SHP77 (cell line): ENCODE measurements around the gene RAB11FIP3.
"Not testable (repeated sequence)": the region's sequence is repeated elsewhere in the genome, so short reads cannot be mapped to it uniquely, and the experiment has no call there.

Source experiments
- DNase-seq, 2 experiments: peaks; one replicate each; lab custom pipeline; 2025; lab: John Stamatoyannopoulos, UW

RAB11FIP3 gene

DNA sequence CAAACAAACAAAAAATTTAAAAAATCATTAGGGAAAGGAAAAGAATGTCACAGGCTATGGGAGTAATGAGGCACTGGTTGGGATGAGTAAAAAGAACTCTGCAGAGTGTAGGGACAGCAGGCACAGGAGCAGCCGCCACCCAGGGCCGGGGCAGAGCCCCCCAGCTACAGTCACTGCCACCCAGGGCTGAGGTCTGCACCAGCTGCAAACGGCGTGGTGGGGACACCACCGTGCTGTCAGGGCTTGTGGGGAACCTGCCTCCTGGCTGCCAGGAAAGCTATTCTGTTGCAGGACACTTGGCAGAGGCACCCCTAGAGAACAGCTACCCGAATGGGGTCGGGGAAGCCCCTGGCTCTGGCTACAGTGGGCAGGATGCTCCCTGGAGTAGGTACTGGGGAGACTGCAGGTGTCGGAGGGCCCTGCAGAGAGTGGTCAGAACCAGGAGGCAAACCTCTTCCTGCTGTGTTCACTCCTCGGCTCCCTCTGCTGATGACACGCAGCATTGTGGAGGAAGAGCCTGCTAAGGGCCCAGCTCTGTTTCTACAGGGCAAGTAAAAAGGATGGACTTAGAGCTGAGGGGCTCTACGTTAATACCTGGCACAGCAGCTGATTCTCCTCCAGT lies 69.8 kb downstream of the RAB11FIP3 start:
- peak; percentile 47 to 55 for DNase-seq

- DNase-seq, result no peak
These were observed 70.8 kb downstream of the RAB11FIP3 start for GRCh38 chr16:496097-496886.

DNA sequence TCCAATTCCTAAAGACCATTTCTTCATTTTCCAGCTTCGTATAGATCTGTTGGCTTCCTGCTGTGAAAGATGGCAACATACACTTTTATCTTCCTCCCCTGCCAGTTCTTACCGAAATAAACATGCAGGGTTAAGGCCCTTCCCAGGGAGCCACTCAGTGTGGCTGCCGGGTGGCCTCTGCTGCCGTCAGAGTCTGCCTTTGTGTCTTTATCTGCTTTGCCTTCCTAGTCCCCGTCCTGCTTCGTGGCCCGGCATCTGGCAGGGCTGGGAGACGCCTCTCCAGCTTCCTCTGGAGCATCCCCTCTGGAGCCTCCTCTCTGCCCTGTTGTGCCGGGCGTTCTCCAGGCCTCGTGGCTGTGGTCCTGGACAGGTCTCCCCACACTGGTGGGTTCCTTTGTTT lies 71.8 kb downstream of the RAB11FIP3 start:
- DNase-seq, result no peak

- DNase-seq, result no peak
These were observed 74.5 kb downstream of the RAB11FIP3 start for GRCh38 chr16:499924-500323.

- DNase-seq, result no peak
These were observed 75.3 kb downstream of the RAB11FIP3 start for GRCh38 chr16:500709-501108.

DNA sequence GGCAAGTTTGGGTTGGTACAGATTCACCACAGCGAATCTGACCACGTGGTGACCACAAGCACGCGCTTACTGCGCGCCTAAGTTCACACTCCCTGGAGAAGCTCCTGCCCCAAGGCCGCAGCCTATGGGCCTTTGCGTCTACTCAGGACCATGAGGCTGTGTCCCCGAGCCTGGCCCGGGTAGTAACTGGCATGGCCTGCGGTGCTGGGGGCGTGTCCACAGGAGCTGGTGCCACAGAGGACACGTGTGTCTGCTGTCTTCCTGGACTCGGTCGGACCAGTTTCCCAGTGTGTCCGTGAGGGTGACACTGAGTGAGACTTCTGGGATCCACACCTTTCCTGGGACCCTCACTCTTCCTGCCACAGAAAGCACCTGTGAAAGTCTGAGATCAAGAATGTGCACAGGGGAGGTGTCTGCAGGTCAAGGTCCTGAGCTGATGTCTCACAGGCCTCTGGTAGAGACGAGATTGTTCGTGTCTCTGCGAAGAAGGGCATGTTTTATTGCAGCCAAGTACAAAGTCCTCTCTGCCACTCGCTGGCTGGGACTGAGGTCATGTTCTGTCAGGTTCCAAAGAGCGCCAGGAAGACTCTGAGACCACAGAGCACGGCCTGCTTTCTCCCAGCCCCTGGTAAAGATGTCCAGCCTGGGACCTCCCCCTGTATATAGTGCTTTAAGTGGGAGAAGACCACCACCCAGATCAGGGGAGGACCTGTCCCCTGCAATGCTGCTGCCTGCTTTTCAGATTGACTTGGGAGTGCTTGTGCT lies 76.9 kb downstream of the RAB11FIP3 start:
- no peak for DNase-seq

DNA sequence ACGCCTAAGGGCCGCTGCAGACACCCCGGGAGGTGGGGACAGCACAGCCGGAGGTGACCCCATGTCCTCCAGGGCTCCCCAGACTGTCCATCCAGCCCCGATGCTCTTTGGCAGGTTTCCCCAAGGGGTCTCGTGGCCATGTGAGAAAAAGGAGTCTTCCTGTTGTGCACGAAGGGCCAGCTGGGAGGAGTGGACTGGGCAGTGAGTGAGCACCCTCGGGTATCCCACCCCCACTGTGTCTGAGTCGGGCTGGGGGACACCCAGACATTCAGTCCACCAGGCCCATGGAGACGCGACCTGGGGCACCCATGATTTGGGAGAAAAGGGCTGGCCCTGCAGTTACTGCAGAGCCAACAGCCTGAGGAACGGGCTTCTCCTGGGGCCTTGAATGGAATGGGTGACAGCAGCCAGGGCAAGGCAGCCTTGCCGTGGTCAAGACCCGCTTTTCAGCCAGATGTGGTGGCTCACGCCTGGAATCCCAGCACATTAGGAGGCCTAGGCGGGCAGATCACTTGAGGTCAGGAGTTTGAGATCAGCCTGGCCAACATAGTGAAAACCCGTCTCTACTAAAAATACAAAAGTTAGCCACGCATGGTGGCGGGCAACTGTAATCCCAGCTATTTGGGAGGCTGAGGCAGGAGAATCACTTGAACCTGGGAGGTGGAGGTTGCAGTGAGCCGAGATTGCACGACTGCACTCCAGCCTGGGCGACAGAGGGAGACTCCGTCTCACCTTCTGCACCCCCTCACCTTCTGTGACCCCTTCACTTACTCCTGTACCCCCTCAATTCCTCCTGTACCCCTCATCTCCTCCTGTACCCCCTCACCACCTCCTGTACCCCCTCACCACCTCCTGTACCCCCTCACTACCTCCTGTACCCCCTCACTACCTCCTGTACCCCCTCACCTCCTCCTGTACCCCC lies 78.0 kb downstream of the RAB11FIP3 start:
- no peak for DNase-seq

DNA sequence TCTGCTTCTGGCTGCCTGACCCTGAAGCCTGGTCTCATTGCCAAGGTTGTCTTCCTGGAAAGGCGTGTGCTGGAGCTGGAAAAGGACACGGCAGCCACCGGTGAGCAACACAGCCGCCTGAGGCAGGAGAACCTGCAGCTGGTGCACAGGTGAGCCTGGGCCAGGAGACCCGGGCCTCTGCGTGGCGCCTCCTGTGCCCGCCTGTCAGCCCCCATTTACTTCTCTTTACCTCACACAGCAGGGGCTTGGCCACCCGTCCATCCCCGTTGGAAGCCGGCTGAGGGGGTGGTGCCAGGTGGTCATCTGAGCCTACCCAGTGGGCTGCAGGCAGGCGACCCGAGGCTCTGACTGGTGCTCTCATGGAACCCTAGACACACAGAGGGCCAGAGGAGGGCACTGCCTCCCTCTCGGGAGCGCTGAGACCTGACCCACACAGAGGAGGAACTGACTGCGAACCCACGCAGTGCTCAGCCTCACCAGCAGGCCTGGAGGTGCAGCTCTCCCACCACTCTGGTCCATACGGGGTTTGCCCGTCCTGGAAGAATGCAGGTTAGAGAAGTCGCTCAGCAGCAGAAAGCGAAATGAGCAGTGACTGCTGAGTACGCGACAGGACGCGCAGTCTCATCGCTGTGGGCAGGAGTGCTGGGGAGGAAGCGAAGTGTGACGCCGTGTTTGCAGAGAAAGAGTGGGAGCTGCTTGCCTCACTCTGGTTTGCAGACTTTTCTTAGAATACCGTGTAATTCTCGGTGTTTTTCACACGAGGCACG lies 80.2 kb downstream of the RAB11FIP3 start:
- DNase-seq, result no peak

GRCh38 chr16:506246-506546 lies 80.7 kb downstream of the RAB11FIP3 start:
- no peak for DNase-seq

DNA sequence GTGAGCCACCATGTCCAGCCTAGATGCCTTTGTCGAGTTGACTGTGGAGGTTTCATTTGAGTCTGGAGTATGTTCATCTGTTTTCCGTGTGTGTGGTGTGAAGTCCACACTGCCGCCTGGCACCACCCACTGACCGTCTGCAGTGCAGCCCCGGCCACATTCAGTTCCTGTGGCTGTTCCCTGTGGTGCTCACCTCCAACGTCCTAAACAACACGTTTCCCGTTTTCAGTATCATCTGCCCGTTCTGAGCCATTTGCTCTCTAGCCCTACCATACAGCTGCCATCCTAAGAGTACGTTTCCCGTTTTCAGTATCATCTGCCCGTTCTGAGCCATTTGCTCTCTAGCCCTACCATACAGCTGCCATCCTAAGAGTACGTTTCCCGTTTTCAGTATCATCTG lies 82.1 kb downstream of the RAB11FIP3 start:
- DNase-seq, result not testable (repeated sequence)

GRCh38 chr16:507996-508395 lies 82.5 kb downstream of the RAB11FIP3 start:
- no peak for DNase-seq

DNA sequence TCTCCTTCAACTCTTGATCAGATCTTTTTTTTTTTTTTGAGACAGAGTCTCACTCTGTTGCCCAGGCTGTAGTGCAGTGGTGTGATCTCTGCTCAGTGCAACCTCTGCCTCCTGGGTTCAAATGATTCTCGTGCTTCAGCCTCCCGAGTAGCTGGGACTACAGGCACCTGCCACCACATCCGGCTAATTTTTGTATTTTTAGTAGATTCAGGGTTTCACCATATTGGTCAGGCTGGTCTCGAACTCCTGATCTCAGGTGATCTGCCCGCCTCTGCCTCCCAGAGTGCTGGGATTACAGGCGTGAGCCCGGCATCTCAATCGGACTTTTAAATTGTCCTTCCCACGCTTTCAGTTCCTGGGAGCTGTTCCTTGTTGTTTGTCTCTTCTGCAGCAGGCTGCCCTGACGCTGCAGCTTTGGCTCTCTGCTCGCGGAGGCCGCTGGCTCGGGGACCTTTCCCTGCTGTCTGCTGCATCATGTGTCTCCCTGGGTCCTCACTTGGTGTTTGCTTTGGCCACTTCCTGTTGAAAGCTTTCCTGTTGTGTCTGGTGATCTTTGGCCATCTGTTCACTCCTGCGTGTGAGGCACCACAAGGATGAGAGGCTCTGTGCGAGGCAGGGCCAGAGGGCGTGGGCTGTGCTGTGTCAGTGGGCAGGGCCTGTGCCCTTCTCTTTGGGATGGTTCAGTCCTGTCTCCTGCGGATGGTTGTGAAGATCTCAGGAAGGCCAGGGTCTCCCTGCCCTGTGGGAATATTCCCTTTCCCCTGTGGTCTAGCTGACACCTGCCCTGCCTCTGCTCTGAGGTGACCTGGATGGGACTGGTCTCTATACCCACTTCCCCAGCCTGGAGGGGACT lies 83.7 kb downstream of the RAB11FIP3 start:
- peak; percentile 62 to 85 for DNase-seq

DNA sequence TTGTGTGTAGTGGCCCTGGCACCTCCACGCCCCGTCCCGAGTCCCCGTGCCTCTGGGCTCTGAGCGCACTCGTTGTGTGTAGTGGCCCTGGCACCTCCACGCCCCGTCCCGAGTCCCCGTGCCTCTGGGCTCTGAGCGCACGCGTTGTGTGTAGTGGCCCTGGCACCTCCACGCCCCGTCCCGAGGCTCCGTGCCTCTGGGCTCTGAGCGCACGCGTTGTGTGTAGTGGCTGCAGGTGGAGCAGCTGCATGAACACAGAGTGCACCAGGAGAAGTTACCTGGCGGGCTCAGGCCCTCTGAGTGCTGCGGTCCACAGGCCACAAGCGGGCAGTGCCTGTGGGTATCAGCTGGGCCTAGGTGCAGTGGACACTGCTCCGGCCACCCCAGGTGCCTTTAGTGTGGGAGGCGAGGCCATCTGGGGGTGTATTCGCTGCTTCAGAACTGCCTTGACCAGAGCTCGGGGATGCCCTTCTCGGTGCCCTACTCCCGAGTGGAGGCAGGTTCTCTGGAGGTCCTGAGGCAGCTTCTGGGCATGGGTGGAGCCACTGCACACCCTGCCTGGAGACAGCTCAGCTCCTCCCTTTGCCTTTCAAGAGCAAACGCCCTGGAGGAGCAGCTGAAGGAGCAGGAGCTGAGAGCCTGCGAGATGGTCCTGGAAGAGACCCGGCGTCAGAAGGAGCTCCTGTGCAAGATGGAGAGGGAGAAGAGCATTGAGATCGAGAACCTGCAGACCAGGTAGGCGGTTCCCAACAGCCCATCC lies 84.8 kb downstream of the RAB11FIP3 start:
- DNase-seq, result no peak

- no peak for DNase-seq
These were observed 87.4 kb downstream of the RAB11FIP3 start for GRCh38 chr16:512802-513201.

- DNase-seq, result no peak
These were observed 88.5 kb downstream of the RAB11FIP3 start for GRCh38 chr16:513950-514349.

DNA sequence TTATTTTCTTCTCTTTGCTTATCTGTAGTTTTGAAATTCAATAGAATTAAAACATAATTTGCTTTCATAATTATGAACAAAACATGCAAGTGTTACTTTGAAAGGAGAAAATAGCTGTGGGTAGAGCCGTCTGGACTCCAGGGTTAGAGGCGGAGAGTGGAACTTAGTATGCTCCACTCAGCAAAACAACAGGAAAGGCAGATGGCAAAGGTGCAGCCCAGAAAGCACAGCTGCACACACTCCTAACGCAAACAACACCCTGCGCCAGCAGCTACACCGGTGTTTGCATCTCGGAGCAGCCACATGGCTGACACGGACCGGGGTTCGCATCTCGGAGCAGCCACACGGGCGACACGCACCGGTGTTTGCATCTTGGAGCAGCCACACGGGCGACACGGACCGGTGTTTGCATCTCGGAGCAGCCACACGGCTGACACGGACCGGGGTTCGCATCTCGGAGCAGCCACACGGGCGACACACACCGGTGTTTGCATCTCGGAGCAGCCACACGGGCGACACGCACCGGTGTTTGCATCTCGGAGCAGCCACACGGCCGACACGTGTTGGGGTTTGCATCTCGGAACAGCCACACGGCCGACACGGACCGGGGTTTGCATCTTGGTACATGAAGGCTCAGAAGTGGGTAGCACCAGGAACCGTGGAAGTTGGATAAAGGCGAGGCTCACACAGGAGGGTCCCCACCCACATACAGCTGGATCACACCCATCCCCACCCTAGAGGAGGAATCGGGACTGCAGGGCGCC lies 89.9 kb downstream of the RAB11FIP3 start:
- DNase-seq, result peak in 1 of 2 experiments; percentile 54

- no peak for DNase-seq
These were observed 90.4 kb downstream of the RAB11FIP3 start for GRCh38 chr16:515939-516226.

DNA sequence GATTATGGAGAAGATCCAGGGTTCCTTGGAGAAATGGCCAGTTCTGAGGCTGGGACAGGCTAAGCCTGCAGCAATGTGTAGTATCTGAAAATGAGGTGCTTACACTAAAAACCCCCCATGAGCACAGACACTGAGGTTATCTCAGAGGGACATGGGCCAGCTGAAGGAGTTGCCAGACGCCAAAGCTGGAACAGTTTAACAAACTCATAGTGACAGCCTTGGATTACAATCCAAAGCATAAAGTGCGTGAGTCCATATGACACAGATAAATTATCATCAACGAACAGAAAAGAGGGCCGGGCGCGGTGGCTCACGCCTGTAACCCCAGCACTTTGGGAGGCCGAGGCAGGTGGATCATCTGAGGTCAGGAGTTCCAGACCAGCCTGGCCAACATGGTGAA lies 90.9 kb downstream of the RAB11FIP3 start:
- no peak for DNase-seq

GRCh38 chr16:518858-519257 lies 93.4 kb downstream of the RAB11FIP3 start:
- DNase-seq, result no peak
